GM15510 (cell line): ENCODE measurements around the gene FOXL1.

ENCODE experiments used
- POLR2A ChIP-seq: IDR thresholded peaks from 3 replicates; pipeline ENCODE4 v1.6.1; 2011; ENCODE audit warnings: borderline replicate concordance; ENCODE audit not compliant: insufficient read length; ENCODE audit errors: extremely low read depth

Gene FOXL1

GRCh38 chr16:86595983-86596605 lies 17.7 kb downstream of the FOXL1 start:
- no peak for TF ChIP-seq POLR2A

- TF ChIP-seq POLR2A = no peak
Observed at GRCh38 chr16:86597126-86597879, 19.0 kb downstream of the FOXL1 start.

- TF ChIP-seq POLR2A = no peak
Observed at GRCh38 chr16:86597880-86598606, 19.7 kb downstream of the FOXL1 start.

GRCh38 chr16:86598607-86599565 lies 20.5 kb downstream of the FOXL1 start:
- TF ChIP-seq POLR2A = no peak

- no peak for TF ChIP-seq POLR2A
Observed at GRCh38 chr16:86601356-86601755, 23.0 kb downstream of the FOXL1 start.

DNA sequence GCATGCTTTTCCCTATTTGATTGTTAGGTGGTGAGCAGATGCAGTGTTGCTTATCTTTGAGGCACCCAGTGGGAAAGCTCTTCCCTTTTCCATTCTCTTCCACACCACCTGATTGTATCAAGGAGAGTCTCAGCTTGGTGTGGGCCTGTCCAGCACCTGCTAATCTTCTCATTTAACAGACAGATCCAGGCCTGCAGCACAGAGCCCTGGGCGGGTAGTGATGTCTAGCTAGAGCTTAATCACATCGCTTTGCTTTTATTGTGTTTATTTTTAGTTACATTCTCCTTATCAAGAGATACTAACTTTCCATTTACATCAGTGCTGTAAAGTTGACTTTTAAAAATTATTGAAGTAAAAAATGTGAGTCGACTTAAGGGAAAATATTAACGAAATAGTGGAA lies 24.2 kb downstream of the FOXL1 start:
- TF ChIP-seq POLR2A = no peak

GRCh38 chr16:86604436-86605193 lies 26.3 kb downstream of the FOXL1 start:
- TF ChIP-seq POLR2A = no peak

DNA sequence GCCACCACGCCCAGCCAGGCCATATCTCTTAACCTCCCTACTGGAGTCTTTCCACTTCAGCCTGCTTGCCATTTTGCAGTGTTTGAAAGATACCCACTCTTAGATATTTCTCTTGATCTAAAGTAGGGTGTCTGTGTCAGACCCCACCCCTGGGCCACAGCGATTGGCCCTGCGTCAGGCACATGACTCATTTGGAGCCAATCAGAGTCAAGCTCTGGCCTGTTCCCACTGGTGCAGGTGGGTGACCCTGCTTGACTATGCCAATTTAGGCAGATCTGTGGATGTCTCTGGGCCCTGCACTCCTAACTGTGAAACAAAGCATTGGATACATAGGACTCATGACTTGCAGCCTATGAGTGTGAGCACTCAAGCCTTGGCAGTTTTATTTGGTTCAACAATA lies 27.6 kb downstream of the FOXL1 start:
- no peak for TF ChIP-seq POLR2A

DNA sequence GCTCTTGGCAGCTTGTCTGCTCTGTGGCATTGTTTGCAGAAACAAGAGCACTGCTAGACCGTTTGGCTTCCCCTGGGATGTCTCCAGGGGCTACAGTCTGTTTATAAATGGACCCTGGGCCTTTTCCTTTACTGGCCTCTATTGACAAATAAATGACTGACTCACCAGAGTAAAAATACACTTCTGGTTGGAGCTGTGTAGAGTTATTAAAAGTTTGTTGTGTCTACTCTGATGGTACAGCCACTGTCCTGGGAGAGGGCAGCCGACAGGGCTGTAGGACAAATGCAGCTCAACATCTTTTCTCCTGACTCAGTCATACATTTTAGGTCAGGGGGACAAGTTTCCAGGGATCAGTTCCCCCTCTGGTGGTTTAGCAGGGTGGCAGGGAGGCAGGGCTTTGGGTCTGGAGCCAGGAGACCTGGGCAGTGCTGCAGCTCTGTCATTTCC lies 30.0 kb downstream of the FOXL1 start:
- TF ChIP-seq POLR2A = no peak

DNA sequence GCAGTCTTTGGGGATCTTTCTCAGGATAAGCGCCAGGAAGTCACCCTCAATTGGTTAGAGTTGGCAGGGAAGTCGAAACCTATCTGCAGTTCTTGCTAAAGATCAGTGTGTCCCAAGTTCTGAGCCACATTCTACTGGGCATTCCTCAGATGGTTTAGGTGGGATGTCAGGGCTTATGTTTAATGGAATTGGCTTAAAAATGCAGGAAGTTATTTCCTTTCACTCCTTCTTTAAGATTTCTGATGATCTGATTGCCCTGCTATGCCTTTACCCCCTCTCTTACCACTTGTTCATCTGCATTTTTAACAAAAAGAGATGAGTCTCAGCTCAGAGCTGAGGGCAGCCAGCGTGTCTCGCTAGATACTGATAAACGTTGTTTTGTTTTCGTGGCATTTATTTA lies 30.8 kb downstream of the FOXL1 start:
- TF ChIP-seq POLR2A = no peak

GRCh38 chr16:86609661-86610060 lies 31.3 kb downstream of the FOXL1 start:
- TF ChIP-seq POLR2A = no peak

- no peak for TF ChIP-seq POLR2A
Observed at GRCh38 chr16:86610779-86611524, 32.6 kb downstream of the FOXL1 start.

GRCh38 chr16:86611525-86611855 lies 33.1 kb downstream of the FOXL1 start:
- no peak for TF ChIP-seq POLR2A
